LNCAP (cell line): Measurements from ENCODE around the gene LSM11.

Experiments used
- TF ChIP-seq, protein P1 (sequence below): fragments of 450-650 bp; IDR thresholded peaks from 2 replicates; pipeline ENCODE4 v1.5.1; 2017; ENCODE audit warnings: mild to moderate bottlenecking

The LSM11 gene

DNA sequence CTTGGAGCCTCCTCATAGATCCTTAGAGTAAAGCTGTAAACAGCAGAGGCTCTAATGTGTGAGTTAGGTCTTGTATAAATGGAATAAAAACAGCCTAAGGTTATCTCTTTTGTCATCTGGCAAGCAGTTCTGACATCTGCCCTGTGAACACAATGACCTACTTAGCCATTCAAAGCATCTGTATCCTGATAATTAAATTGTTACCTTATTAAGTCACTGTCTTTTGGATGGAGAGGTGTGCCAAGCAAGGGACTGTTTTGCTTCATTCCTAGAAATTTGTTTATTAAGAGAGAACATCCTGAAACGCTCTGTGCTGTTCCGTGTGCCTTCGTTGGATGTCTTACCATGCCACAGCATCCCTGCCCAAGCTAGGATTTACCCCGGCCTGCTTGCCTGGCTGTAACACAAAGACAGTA lies 1.5 kb downstream of the LSM11 start:
- TF ChIP-seq, protein P1, sequence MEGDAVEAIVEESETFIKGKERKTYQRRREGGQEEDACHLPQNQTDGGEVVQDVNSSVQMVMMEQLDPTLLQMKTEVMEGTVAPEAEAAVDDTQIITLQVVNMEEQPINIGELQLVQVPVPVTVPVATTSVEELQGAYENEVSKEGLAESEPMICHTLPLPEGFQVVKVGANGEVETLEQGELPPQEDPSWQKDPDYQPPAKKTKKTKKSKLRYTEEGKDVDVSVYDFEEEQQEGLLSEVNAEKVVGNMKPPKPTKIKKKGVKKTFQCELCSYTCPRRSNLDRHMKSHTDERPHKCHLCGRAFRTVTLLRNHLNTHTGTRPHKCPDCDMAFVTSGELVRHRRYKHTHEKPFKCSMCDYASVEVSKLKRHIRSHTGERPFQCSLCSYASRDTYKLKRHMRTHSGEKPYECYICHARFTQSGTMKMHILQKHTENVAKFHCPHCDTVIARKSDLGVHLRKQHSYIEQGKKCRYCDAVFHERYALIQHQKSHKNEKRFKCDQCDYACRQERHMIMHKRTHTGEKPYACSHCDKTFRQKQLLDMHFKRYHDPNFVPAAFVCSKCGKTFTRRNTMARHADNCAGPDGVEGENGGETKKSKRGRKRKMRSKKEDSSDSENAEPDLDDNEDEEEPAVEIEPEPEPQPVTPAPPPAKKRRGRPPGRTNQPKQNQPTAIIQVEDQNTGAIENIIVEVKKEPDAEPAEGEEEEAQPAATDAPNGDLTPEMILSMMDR: no peak

GRCh38 chr5:157747173-157747740 lies 3.7 kb downstream of the LSM11 start:
- TF ChIP-seq, protein P1: no peak

GRCh38 chr5:157747766-157748700 lies 4.5 kb downstream of the LSM11 start:
- TF ChIP-seq, protein P1: no peak

- TF ChIP-seq, protein P1: no peak
Observed at GRCh38 chr5:157748760-157749461, 5.4 kb downstream of the LSM11 start.

DNA sequence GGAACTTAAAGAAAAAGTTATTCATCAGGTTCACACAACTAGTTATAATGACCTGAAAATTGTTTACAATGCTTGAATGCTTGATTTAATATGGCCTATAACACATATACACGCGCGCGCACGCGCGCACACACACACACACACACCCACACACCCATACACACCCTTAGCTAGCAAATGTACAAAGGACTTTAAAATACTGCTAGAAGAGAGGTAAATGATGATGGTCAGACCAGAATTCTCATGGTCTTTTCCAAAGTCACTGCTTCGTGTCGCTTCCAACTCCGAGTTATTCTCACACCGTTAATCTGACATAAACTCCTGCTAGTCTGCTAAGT lies 5.9 kb downstream of the LSM11 start:
- TF ChIP-seq, protein P1: no peak

GRCh38 chr5:157750320-157750719 lies 6.8 kb downstream of the LSM11 start:
- TF ChIP-seq, protein P1: no peak

DNA sequence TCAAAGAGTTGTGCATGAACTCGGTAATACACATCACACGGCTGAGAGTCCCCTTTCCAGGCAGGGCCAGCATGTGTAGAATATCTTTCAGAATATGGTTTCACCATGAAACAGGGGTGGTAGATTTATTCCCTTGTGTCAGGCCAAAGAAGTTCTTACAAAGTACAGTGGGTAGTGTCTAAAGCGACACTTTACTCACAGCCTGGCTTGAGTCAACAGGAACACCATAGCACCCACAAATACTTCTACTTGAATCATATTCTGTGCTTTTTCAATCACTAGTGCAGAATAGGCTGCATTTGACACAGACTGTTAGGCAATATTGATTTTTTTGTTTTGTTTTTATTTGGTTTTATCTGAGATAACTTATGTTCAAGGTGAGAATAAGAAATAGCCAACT lies 12.6 kb downstream of the LSM11 start:
- TF ChIP-seq, protein P1: no peak
